Muscle layer of duodenum (tissue), 2 donors: ENCODE measurements around the gene HS6ST1.
"Not testable (repeated sequence)": the region's sequence is repeated elsewhere in the genome, so short reads cannot be mapped to it uniquely, and the experiment has no call there.

ENCODE experiments used
- H3K27ac ChIP-seq: one replicate; pipeline ENCODE4 v1.7.0; 2013; ENCODE audit warnings: mild to moderate bottlenecking, low read length
- H3K27me3 ChIP-seq: one replicate; pipeline ENCODE4 v1.7.0; 2013; ENCODE audit warnings: low read depth, mild to moderate bottlenecking, control low read depth, low read length
- H3K36me3 ChIP-seq, 2 donors: one replicate each; pipeline ENCODE4 v1.7.0; 2013; ENCODE audit warnings: low read length in 2 of 2, control low read depth in 1 of 2, mild to moderate bottlenecking in 1 of 2; ENCODE audit not compliant: insufficient read depth in 2 of 2, control insufficient read depth in 1 of 2
- H3K4me1 ChIP-seq, 2 donors: one replicate each; pipeline ENCODE4 v1.7.0; 2013; ENCODE audit warnings: low read length in 2 of 2, mild to moderate bottlenecking in 2 of 2, control low read depth in 1 of 2, moderate library complexity in 1 of 2; ENCODE audit not compliant: insufficient read depth in 2 of 2, control insufficient read depth in 1 of 2
- H3K4me3 ChIP-seq, 2 donors: one replicate each; pipeline ENCODE4 v1.7.0; 2013; ENCODE audit warnings: low read length in 2 of 2, low read depth in 1 of 2, mild to moderate bottlenecking in 1 of 2
- H3K9me3 ChIP-seq, 2 donors: one replicate each; pipeline ENCODE4 v1.7.0; 2013; ENCODE audit warnings: low read length in 2 of 2, control low read depth in 1 of 2, mild to moderate bottlenecking in 1 of 2; ENCODE audit not compliant: control insufficient read depth in 1 of 2
- donor health status: healthy.

HS6ST1 gene

DNA sequence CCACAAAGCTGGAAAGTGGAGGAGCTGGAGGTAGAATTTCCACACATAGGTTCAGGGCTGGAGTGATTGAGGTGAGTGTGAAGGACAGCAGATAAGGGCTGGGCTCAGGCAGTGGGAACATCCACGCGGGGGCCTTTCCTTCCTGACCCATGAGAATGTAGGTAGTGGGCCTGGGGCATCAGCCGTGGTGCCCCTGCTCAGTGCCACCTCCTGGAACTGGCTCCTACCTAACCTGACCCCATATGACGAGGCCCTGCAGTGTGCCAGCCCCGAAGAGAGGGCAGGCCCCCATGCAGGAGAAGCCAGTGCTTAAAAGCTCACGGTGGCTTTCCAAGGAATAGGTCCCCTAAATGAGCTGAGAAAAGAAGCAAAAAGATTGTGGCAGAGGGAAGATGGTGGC, 66.2 kb downstream of the HS6ST1 start:
- Histone ChIP-seq H3K4me1 (no peaks in the 10 kb centered on the region), H3K4me3 (no peak overlapping the region), H3K27ac (no peak overlapping the region), H3K36me3 (no peaks in the 10 kb centered on the region), H3K27me3 (no peaks in the 10 kb centered on the region), H3K9me3 (no peaks in the 10 kb centered on the region)

DNA sequence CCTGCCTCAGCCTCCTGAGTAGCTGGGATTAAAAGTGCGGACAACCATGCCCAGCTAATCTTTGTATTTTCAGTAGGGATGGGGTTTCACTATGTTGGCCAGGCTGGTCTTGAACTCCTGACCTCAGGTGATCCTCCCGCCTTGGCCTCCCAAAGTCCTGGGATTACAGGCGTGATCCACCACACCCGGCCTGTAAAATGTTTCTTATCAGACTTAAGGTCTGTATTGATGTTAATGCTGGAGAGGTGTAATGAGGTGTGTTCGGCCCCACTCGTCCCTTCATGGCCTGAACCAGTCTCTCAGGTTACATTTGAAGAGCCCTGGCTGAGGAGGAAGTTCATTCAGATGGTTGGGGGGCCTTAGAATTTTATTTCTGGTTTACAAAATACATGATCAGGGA, 66.6 kb downstream of the HS6ST1 start:
- not testable (repeated sequence) for H3K36me3 ChIP-seq, H3K4me1 ChIP-seq, H3K4me3 ChIP-seq, H3K27ac ChIP-seq, H3K27me3 ChIP-seq, H3K9me3 ChIP-seq

- Histone ChIP-seq H3K27me3 (no peaks in the 10 kb centered on the region), H3K27ac (no peak overlapping the region), H3K4me1 (no peaks in the 10 kb centered on the region), H3K9me3 (no peaks in the 10 kb centered on the region), H3K4me3 (no peak overlapping the region), H3K36me3 (no peaks in the 10 kb centered on the region)
Measured at GRCh38 chr2:128250229-128251025, 68.2 kb downstream of the HS6ST1 start.

GRCh38 chr2:128249555-128249954, 69.1 kb downstream of the HS6ST1 start:
- Histone ChIP-seq H3K27me3 (no peaks in the 10 kb centered on the region), H3K36me3 (no peaks in the 10 kb centered on the region), H3K27ac (no peak overlapping the region), H3K9me3 (no peaks in the 10 kb centered on the region), H3K4me3 (no peak overlapping the region), H3K4me1 (no peaks in the 10 kb centered on the region)

DNA sequence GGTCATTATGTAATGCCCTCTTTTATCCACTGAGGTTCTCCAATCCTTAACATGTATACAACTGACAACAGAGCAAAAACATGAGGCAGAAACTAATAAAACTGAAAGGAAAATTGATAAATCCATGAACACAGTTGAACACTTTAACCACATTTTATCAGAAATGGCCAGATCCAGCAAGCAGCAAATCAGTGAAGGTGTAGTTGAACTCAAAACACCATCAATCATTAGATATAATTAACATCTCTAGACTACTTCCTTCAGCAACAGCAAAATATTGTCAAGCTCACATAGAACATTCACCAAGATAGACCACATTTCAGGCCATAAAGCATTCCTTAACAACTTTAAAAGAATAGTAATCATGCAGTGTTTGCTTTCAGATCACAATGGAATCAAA, 72.9 kb downstream of the HS6ST1 start:
- Histone ChIP-seq H3K4me1 (no peaks in the 10 kb centered on the region), H3K27me3 (no peaks in the 10 kb centered on the region), H3K36me3 (no peaks in the 10 kb centered on the region), H3K27ac (no peak overlapping the region), H3K4me3 (no peak overlapping the region), H3K9me3 (no peaks in the 10 kb centered on the region)

DNA sequence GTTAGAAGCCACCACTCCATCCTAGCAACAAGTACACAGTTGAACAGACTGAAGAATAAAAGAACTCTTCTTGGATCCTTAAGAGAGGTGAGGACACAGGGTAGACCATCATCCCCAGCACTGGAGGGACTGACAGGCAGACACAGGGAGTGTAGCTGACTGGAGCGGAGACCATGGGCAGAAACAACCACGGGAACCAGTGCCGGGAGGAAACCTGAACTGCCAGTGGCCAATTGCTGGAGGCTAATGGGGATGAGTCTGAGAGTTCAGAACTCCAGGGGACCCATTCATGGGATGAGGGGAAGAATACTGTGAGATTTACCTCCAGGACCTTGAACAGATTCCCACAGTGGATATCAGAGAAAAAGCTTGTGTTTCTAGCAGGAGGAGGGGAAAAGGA, 76.8 kb downstream of the HS6ST1 start:
- H3K4me1 ChIP-seq, result no peaks in the 10 kb centered on the region
- H3K36me3 ChIP-seq, result no peaks in the 10 kb centered on the region
- no peak overlapping the region for H3K4me3 ChIP-seq
- H3K9me3 ChIP-seq, result no peaks in the 10 kb centered on the region
- no peaks in the 10 kb centered on the region for H3K27me3 ChIP-seq
- no peak overlapping the region for H3K27ac ChIP-seq

GRCh38 chr2:128237911-128238697, 80.6 kb downstream of the HS6ST1 start:
- Histone ChIP-seq H3K36me3 (no peaks in the 10 kb centered on the region), H3K4me1 (peaks cover 2 to 4% of the 10 kb centered on the region in 2 donors), H3K27ac (no peak overlapping the region), H3K4me3 (no peak overlapping the region), H3K9me3 (no peaks in the 10 kb centered on the region), H3K27me3 (no peaks in the 10 kb centered on the region)

DNA sequence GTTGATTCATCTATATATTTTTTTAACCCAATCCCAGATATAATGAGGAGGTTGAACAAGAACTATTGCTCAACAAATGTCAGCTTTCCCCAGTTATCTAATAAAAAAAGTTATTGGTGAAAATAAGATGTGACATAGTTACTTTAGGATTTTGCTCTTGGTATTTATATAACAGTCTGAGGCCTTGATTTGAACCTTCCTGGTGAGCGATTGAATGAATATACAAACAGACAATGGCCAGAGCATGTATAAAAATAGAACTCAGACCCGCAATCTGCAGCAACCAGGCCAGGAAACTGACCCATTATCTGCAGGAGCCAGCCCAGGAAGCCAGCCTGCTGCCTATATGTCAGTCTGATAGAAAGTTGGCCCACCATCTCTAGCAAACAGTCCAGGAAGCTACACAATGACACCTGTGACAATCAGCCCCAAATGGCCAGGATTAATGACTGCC, 81.6 kb downstream of the HS6ST1 start:
- Histone ChIP-seq H3K9me3 (no peaks in the 10 kb centered on the region), H3K4me3 (no peak overlapping the region), H3K36me3 (no peaks in the 10 kb centered on the region), H3K4me1 (peaks cover 2 to 4% of the 10 kb centered on the region in 2 donors), H3K27ac (no peak overlapping the region), H3K27me3 (no peaks in the 10 kb centered on the region)

GRCh38 chr2:128236491-128237035, 82.1 kb downstream of the HS6ST1 start:
- Histone ChIP-seq H3K27me3 (no peaks in the 10 kb centered on the region), H3K27ac (no peak overlapping the region), H3K9me3 (no peaks in the 10 kb centered on the region), H3K4me3 (no peak overlapping the region), H3K4me1 (peaks cover 2 to 4% of the 10 kb centered on the region in 2 donors), H3K36me3 (no peaks in the 10 kb centered on the region)

DNA sequence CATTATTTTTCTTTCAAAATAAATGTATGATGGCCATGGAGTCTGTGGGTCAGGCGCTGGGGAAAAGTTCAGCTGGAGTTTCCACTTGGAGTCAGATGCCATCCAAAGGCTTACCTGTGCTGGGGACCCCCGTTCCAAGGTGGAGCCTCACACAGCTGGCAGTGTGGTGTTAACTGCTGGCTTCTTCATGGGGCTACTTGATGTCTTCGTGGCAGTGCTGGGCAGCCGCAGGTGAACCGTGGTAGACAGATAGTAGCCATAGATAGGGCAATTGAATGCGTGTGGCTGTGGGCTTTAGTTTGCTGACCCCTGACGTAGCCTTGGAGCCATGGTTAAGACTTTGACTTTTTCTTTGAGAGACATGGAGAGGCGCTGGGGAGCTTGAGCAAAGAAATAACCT, 83.1 kb downstream of the HS6ST1 start:
- H3K27me3 ChIP-seq, result no peaks in the 10 kb centered on the region
- no peaks in the 10 kb centered on the region for H3K9me3 ChIP-seq

DNA sequence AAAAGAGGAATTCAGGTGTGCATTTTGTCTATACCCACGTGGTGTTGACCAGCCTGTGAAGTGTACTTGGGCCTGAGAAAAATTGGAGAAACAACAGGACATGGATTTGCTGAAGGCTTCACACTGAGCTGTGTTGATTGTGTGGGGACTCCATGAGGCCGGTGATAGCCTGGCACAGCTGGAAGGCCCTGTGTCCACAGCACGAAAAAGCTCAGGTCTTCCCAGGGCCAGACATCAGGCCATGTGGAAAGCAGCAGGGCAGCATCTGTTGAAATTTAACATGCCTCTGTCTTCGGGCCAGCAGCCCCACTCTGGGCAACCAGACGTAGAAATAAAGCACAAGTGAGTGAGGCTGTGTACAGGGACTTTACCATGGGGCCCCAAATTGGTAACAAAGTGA, 84.1 kb downstream of the HS6ST1 start:
- Histone ChIP-seq H3K4me1 (peaks cover 2 to 4% of the 10 kb centered on the region in 2 donors), H3K9me3 (no peaks in the 10 kb centered on the region), H3K36me3 (no peaks in the 10 kb centered on the region), H3K27ac (no peak overlapping the region), H3K27me3 (no peaks in the 10 kb centered on the region), H3K4me3 (no peak overlapping the region)

More for the DNA sequence above, 83.1 kb downstream of the HS6ST1 start:
- Histone ChIP-seq H3K36me3 (no peaks in the 10 kb centered on the region), H3K27ac (no peak overlapping the region), H3K4me3 (no peak overlapping the region), H3K4me1 (peaks cover 2 to 4% of the 10 kb centered on the region in 2 donors)
